Sigmoid colon (tissue), 7 donors: ENCODE measurements around the gene CDH13. TPM values are rescaled to one million over a fixed set of nuclear protein-coding genes. Genes with fewer than 3 reads are reported as not detected.

Source experiments
- DNase-seq: peaks from one replicate; pipeline ENCODE4 v3.0.0-alpha.2; 2019
- H3K27ac ChIP-seq, 4 donors: fragments of 200-600 bp; sonication (generic); one replicate each; pipeline ENCODE4 v1.5.1; 2016 to 2019; ENCODE audit warnings: mild to moderate bottlenecking in 1 of 4
- H3K27me3 ChIP-seq, 3 donors: fragments of 200-600 bp; sonication (generic); one replicate each; pipeline ENCODE4 v1.5.1; 2019; ENCODE audit warnings: mild to moderate bottlenecking in 1 of 3
- H3K36me3 ChIP-seq, 4 donors: fragments of 200-600 bp; sonication (generic); one replicate each; pipeline ENCODE4 v1.5.1; 2016 to 2019
- H3K4me1 ChIP-seq, 4 donors: fragments of 200-600 bp; sonication (generic); one replicate each; pipeline ENCODE4 v1.5.1; 2017 to 2019
- H3K4me3 ChIP-seq, 4 donors: fragments of 200-600 bp; sonication (generic); one replicate each; pipeline ENCODE4 v1.5.1; 2017 to 2019; ENCODE audit warnings: mild to moderate bottlenecking in 2 of 4, moderate library complexity in 1 of 4
- H3K9me3 ChIP-seq, 4 donors: fragments of 200-600 bp in 3 of 4; sonication (generic) in 3 of 4; one replicate each; pipeline versions ENCODE4 v1.5.1 to v1.6.1; 2013 to 2019
- EP300 ChIP-seq, 4 donors: sonication (generic); formaldehyde crosslinking; IDR thresholded peaks; one replicate each; pipeline ENCODE4 v1.6.1; 2017; ENCODE audit warnings: antibody characterized with exemption in 4 of 4
- POLR2A ChIP-seq, 2 donors: fragments of 450-650 bp; IDR thresholded peaks; one replicate each; pipeline ENCODE4 v1.6.1; 2016; ENCODE audit warnings: antibody characterized with exemption in 2 of 2, mild to moderate bottlenecking in 2 of 2, moderate library complexity in 2 of 2
- POLR2AphosphoS5 ChIP-seq, 4 donors: sonication (generic); formaldehyde crosslinking; IDR thresholded peaks; one replicate each; pipeline ENCODE4 v1.6.1; 2017; ENCODE audit warnings: antibody characterized with exemption in 4 of 4
- WGBS, 2 donors: extraction: QIAGEN DNeasy Blood & Tissue Kit; methylation state at CpG; one replicate each; pipeline ENCODE4 v1.1.7; 2013; 5-methylcytosine and 5-hydroxymethylcytosine counted together
- intact Hi-C: fragments of 100-400 bp; cut with DNase I; formaldehyde crosslinking; loops from one replicate; pipeline ENCODE4 v1.15.1; 2023
- polyA plus RNA-seq, 3 donors: library from polyadenylated mRNA; stranded (reverse); fragments of 200-250 nt; gene quantifications; one replicate each; pipeline ENCODE4 v1.2.3, GENCODE V29; 2013
- total RNA-seq, 4 donors: library from RNA; depleted of rRNA; stranded (reverse); fragments of >200 nt; gene quantifications; one replicate each; pipeline ENCODE4 v1.1.0, GENCODE V29; 2016
- TF ChIP-seq, protein P1 (sequence below), 4 experiments: fragments of 450-650 bp in 3 of 4; fragments of 200-600 bp in 1 of 4; IDR thresholded peaks; one replicate each; pipeline ENCODE4 v1.5.1; 2016 to 2019; ENCODE audit warnings: antibody characterized with exemption in 4 of 4, mild to moderate bottlenecking in 3 of 4, moderate library complexity in 2 of 4
- donor health status: healthy with polysubstance abuse.
- donor health status: Bipolar disorder and iron deficiency.
- donor health status: healthy.

CDH13 gene
- total and polyA plus RNA-seq, 7 donors: 0.60 to 17.6 (median 11.8) TPM

DNA sequence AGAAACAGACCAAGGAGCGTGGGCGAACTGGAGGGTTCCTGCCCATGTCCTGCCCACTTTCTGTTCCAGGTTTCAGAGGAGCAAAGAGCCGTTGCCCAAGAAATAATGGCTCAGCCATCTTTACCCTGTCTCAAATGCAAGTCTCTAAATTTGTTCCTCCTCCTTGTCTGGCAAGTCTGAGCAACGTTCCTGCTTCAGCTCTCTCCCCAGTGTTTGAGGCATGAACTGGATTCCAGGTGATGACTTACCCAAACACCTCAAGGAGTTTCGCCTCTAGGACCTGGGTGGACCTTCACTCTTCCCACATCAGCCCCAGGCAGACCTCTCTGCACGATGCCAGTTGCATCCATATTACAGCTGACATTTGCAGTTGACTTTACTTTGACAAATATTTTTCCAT is 659.2 kb downstream of the CDH13 start:
- no peak for DNase-seq
- 72 to 79% methylated on average over 6 of the region's 6 CpGs for WGBS, 2 donors
- no peaks in the 10 kb centered on the region for H3K36me3 ChIP-seq
- no peaks in the 10 kb centered on the region for H3K9me3 ChIP-seq
- H3K4me1 ChIP-seq: no peaks in the 10 kb centered on the region
- intact Hi-C loops: no loop called here
- no peak overlapping the region for H3K4me3 ChIP-seq
- H3K27ac ChIP-seq: no peak overlapping the region
- no peaks in the 10 kb centered on the region for H3K27me3 ChIP-seq
- TF ChIP-seq POLR2AphosphoS5 (IDR thresholded peaks at IDR 0.05) (no peak), EP300 (IDR thresholded peaks at IDR 0.05) (no peak), POLR2A (IDR thresholded peaks at IDR 0.05) (no peak)
- TF ChIP-seq, protein P1, sequence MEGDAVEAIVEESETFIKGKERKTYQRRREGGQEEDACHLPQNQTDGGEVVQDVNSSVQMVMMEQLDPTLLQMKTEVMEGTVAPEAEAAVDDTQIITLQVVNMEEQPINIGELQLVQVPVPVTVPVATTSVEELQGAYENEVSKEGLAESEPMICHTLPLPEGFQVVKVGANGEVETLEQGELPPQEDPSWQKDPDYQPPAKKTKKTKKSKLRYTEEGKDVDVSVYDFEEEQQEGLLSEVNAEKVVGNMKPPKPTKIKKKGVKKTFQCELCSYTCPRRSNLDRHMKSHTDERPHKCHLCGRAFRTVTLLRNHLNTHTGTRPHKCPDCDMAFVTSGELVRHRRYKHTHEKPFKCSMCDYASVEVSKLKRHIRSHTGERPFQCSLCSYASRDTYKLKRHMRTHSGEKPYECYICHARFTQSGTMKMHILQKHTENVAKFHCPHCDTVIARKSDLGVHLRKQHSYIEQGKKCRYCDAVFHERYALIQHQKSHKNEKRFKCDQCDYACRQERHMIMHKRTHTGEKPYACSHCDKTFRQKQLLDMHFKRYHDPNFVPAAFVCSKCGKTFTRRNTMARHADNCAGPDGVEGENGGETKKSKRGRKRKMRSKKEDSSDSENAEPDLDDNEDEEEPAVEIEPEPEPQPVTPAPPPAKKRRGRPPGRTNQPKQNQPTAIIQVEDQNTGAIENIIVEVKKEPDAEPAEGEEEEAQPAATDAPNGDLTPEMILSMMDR (IDR thresholded peaks at IDR 0.05): no peak

DNA sequence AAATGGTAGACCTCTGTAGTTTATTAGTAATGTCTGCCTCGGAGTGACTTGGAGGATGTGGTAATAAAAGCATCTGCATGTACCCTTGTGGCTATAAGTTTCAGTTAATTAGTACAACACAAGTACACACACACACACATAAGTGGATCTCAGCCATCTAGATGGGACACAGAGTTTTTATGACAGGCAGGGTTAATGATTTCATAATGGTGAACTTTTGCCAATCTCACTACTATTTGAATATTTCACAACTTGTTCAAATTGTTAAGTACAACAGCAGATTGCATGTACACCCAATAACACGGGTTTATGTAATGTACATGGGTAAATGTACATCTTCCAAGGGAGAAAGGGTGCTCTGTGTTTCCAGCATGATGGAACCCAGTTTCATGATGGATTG is 669.7 kb downstream of the CDH13 start:
- intact Hi-C loops: no loop called here
- Histone ChIP-seq H3K4me1 (peaks cover 0 to 5% (median 0%) of the 10 kb centered on the region in 4 donors), H3K9me3 (no peaks in the 10 kb centered on the region), H3K27me3 (no peaks in the 10 kb centered on the region), H3K36me3 (no peaks in the 10 kb centered on the region), H3K27ac (no peak overlapping the region), H3K4me3 (no peak overlapping the region)
- TF ChIP-seq, protein P1 (IDR thresholded peaks at IDR 0.05): no peak
- TF ChIP-seq POLR2A (IDR thresholded peaks at IDR 0.05): no peak
- TF ChIP-seq EP300 (IDR thresholded peaks at IDR 0.05): no peak
- DNase-seq: no peak
- WGBS, 2 donors: 22 to 72% methylated on average over 2 of the region's 2 CpGs

DNA sequence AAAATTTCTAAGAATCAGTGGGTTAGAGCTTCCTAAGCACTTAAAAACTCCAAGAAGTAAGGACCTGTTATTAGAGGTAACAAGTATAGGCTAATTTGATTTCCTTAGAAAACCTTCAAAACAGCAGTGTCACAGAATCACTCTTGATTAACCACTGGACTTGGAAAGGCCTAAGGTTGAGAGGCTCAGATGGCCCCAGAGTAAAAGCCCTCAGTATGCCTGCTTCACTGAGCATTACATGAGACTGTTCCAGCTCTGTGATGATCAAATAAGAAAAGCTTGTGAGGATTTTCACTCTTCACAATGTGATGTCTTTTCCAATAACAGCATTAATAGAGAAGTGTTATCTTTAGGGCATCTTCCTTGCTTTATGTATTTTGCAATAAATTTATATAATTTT is 671.8 kb downstream of the CDH13 start:
- TF ChIP-seq POLR2A (IDR thresholded peaks at IDR 0.05) (no peak), POLR2AphosphoS5 (IDR thresholded peaks at IDR 0.05) (no peak), EP300 (IDR thresholded peaks at IDR 0.05) (no peak)
- TF ChIP-seq, protein P1 (IDR thresholded peaks at IDR 0.05): no peak
- H3K27me3 ChIP-seq: no peaks in the 10 kb centered on the region
- H3K4me1 ChIP-seq: peaks cover 0 to 12% (median 2%) of the 10 kb centered on the region in 4 donors
- H3K36me3 ChIP-seq: no peaks in the 10 kb centered on the region
- H3K27ac ChIP-seq: no peak overlapping the region
- intact Hi-C loops: no loop called here
- DNase-seq: no peak
- H3K9me3 ChIP-seq: no peaks in the 10 kb centered on the region
- H3K4me3 ChIP-seq: no peak overlapping the region

DNA sequence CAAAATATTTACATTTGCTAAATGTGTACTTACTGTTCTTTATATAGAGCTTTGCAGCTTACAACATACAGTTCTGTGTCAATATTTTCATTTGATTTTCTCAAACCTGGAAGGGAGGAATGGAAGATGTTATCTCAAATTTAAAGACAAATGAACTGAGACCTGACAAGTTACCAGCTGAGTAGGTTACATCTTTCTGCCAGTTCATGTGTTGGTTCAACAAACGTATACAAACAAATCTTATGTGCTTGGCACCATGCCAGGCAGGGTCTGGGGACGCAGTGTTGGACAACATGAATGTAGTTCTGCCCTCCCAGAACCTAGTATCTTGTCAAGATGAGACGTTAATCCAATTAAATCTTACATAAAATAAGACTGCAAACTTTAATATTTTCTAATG is 673.6 kb downstream of the CDH13 start:
- Histone ChIP-seq H3K4me3 (no peak overlapping the region), H3K4me1 (peaks cover 0 to 12% (median 2%) of the 10 kb centered on the region in 4 donors), H3K27ac (no peak overlapping the region), H3K36me3 (no peaks in the 10 kb centered on the region), H3K27me3 (no peaks in the 10 kb centered on the region), H3K9me3 (no peaks in the 10 kb centered on the region)
- TF ChIP-seq POLR2AphosphoS5 (IDR thresholded peaks at IDR 0.05) (no peak), EP300 (IDR thresholded peaks at IDR 0.05) (no peak), POLR2A (IDR thresholded peaks at IDR 0.05) (no peak)
- TF ChIP-seq, protein P1 (IDR thresholded peaks at IDR 0.05): no peak
- 28 to 51% methylated on average over 3 of the region's 3 CpGs for WGBS, 2 donors
- DNase-seq: no peak
- intact Hi-C loops: no loop called here

DNA sequence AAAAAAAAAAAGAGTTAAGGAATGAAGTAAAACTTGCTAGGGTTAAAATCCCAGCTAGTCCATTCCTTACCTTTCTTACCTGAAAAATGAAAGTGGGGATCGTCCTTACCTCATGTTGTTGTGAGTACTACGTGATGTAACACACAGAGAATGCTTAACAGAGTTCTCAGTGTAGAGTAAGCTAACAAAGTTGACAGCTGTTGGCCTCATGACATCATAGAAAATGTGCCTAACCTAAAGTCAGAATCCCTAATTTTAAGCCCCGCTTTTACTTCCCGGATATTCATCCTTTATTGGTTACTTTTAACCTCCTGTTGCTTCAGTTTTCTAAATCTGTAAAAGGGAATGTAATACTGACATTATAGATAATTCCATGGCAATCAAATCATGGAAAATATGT is 675.2 kb downstream of the CDH13 start:
- no peaks in the 10 kb centered on the region for H3K36me3 ChIP-seq
- H3K27ac ChIP-seq: no peak overlapping the region
- 57 to 62% methylated on average over 4 of the region's 4 CpGs for whole genome bisulfite sequencing, 2 donors
- no peak for DNase-seq
- H3K4me1 ChIP-seq: peaks cover 0 to 12% (median 2%) of the 10 kb centered on the region in 4 donors
- no peaks in the 10 kb centered on the region for H3K9me3 ChIP-seq
- intact Hi-C loops: no loop called here
- no peak overlapping the region for H3K4me3 ChIP-seq
- H3K27me3 ChIP-seq: no peaks in the 10 kb centered on the region
- no peak for TF ChIP-seq POLR2AphosphoS5 (IDR thresholded peaks at IDR 0.05)
- TF ChIP-seq POLR2A (IDR thresholded peaks at IDR 0.05): no peak
- no peak for TF ChIP-seq EP300 (IDR thresholded peaks at IDR 0.05)
- TF ChIP-seq, protein P1 (IDR thresholded peaks at IDR 0.05): no peak
